BLaER1 (cell line): Measurements from ENCODE around the gene PDE4B.

Experiments used
- H3K27ac ChIP-seq: shearing (Covaris generic); formaldehyde crosslinking; 2 replicates; pipeline ENCODE4 v1.8.1; 2022
- H3K27me3 ChIP-seq: shearing (Covaris generic); formaldehyde crosslinking; 2 replicates; pipeline ENCODE4 v1.8.1; 2022
- H3K36me3 ChIP-seq: shearing (Covaris generic); formaldehyde crosslinking; 2 replicates; pipeline ENCODE4 v1.8.1; 2022
- H3K4me1 ChIP-seq: shearing (Covaris generic); formaldehyde crosslinking; 2 replicates; pipeline ENCODE4 v1.8.1; 2022
- H3K4me2 ChIP-seq: shearing (Covaris generic); formaldehyde crosslinking; 2 replicates; pipeline ENCODE4 v1.8.1; 2022
- H3K4me3 ChIP-seq: shearing (Covaris generic); formaldehyde crosslinking; 2 replicates; pipeline ENCODE4 v1.8.1; 2022
- H3K9ac ChIP-seq: shearing (Covaris generic); formaldehyde crosslinking; 2 replicates; pipeline ENCODE4 v1.8.1; 2022
- H3K9me3 ChIP-seq: shearing (Covaris generic); formaldehyde crosslinking; 2 replicates; pipeline ENCODE4 v1.8.1; 2022
- H4K20me1 ChIP-seq: shearing (Covaris generic); formaldehyde crosslinking; 2 replicates; pipeline ENCODE4 v1.8.1; 2022
- Cebpa-rat ChIP-seq: shearing (Covaris generic); IDR thresholded peaks from 2 replicates; pipeline ENCODE4 v1.8.1; 2022

Gene PDE4B

DNA sequence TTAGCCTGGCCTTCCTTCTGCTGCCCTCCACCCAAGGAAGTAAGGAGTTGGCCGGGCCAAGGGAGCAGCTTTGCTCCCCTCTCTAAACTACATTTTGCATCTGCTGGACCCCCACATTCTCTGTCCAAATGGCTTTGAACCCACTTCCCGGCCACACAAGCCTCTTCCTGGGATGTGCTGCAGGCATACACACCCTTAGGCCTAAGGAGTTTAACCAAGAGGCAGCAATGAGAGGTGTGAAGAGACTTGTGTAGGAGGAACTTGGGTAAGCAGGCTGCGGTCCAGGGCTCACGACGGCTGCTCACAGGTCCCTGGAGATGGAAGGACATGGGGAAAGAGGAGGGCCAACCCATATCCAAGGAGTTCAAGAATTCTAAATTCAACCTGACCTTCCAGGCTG lies 544.6 kb downstream of the PDE4B start:
- H3K4me3 ChIP-seq = peak overlapping the region; percentile 13; the same call in 1 of the 2 replicates
- H3K27ac ChIP-seq = peak overlapping the region; percentile 73; the same call in 1 of the 2 replicates
- no peaks in the 10 kb centered on the region for H3K36me3 ChIP-seq
- H3K27me3 ChIP-seq = peaks cover 19% of the 10 kb centered on the region; the same call in 1 of the 2 replicates
- no peaks in the 10 kb centered on the region; the same call in 1 of the 2 replicates for H3K9me3 ChIP-seq
- H3K4me2 ChIP-seq = peak overlapping the region; percentile 68
- no peak overlapping the region for H3K9ac ChIP-seq
- peaks cover 78% of the 10 kb centered on the region for H3K4me1 ChIP-seq
- H4K20me1 ChIP-seq = no peaks in the 10 kb centered on the region
- TF ChIP-seq Cebpa-rat = no peak

DNA sequence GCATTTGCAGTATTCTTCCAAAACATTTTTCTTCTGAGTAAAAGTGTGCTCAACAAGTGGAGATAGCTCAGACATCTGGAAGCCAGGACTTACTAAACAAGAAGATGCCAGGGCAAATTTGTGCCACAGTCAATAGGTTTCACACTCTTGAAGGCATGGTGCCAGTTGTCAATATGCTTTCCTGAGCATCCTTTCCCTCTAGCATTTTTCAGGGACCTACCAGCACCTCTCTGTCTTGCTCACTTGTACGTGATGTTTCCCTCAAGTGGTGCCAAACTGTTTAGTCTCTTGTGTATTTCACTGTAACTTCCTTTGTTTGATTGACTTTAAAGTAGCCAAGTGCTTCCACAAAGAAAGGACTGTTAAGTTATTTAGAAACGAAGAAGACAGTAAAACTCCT lies 547.2 kb downstream of the PDE4B start:
- Histone ChIP-seq H3K27me3 (no peaks in the 10 kb centered on the region), H3K9me3 (no peaks in the 10 kb centered on the region; the same call in 1 of the 2 replicates), H3K4me1 (peaks cover 55% of the 10 kb centered on the region), H3K4me3 (no peak overlapping the region), H3K36me3 (no peaks in the 10 kb centered on the region), H4K20me1 (no peaks in the 10 kb centered on the region), H3K9ac (peak overlapping the region; percentile 27; the same call in 1 of the 2 replicates), H3K27ac (peak overlapping the region; percentile 60), H3K4me2 (peak overlapping the region; percentile 69)
- TF ChIP-seq Cebpa-rat = no peak

DNA sequence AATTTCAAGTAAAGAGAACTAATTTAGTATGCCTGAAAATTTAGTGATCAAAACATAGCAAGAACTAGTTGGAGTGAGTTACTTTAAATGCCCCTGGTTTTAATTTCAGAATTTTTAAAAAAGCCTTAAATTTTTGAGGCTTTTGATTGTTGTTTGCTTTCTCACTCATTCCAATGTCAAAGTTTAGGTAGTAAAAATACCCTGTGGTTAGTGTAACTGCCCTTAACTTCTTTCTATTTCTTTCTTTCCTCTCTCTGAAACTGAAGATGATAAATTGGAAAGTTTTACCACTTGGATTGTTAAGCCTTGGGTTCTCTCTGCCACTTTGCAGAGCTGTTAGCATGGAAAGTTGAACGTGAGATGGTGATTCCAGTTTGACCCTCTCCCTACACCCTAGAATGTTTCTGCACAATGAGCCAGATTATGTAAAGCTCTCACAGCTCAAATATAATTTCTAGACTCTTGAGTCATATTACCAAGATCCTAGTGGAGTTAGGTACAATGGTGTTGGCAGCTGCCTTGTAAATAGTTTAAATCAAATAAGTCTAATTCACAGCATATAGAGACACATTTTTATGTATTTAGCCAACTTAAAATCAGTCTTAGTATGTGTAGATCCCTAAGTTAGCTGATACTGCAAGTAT lies 548.9 kb downstream of the PDE4B start:
- H3K4me1 ChIP-seq = peaks cover 39% of the 10 kb centered on the region
- no peaks in the 10 kb centered on the region for H3K36me3 ChIP-seq
- no peak overlapping the region for H3K9ac ChIP-seq
- H3K4me2 ChIP-seq = peak overlapping the region; percentile 50; the same call in 1 of the 2 replicates
- H3K9me3 ChIP-seq = no peaks in the 10 kb centered on the region; the same call in 1 of the 2 replicates
- TF ChIP-seq Cebpa-rat = no peak
- H3K27ac ChIP-seq = peak overlapping the region; percentile 40; the same call in 1 of the 2 replicates
- H4K20me1 ChIP-seq = no peaks in the 10 kb centered on the region
- no peaks in the 10 kb centered on the region for H3K27me3 ChIP-seq
- no peak overlapping the region for H3K4me3 ChIP-seq

DNA sequence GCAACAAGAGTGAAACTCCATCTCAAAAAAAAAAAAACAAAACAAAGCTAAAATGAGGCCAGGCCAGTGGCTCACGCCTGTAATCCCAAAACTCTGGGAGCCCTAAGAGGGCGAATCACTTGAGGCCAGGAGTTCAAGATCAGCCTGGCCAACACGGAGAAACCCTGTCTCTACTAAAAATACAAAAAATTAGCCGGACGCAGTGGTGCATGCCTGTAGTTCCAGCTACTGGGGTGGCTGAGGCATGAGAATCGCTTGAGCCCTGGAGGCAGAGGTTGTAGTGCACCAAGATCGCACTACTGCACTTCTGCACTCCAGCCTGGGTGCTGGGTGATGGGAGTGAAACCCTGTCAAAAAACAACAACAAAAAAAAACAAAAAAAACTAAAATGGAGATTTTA lies 550.0 kb downstream of the PDE4B start:
- Histone ChIP-seq H3K27me3 (no peaks in the 10 kb centered on the region), H3K27ac (no peak overlapping the region), H3K9me3 (no peaks in the 10 kb centered on the region), H3K4me1 (peaks cover 29% of the 10 kb centered on the region), H3K4me3 (no peak overlapping the region), H3K9ac (no peak overlapping the region), H4K20me1 (no peaks in the 10 kb centered on the region), H3K36me3 (no peaks in the 10 kb centered on the region), H3K4me2 (no peak overlapping the region)
- no peak for TF ChIP-seq Cebpa-rat

DNA sequence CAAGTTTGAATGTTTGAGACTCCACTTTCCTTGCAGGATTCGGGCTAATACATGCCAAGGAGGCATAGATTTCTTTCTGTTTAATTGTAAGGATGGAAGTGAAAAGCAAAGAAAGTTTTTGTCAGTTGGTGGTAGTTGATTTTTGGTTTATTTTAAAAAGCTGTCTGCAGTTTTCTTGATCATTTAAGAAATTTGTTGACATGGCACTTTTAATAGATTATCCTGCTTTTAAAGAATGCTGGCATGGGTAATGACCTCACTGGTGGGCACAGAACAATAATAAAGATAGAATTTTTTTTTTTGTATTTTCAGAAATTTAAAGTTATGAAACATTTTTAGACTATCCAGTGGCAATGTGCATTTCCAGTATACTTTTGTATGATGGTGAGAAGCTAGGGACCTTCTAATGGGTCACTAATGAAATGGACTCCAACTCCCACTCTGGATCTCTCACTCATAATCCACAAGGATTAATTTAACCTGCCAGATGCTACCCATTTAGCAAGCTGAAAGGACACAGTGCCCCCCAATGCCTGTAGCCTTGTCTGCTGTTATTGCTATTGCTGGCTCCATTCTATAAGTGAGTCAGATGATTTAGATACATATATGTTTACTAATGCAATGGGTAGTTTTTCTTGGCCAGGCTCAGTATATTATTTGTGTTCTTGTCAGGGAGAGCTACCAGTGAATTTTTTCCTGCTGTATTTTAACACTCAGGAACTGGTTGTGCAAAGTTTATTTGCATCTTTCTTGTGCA lies 551.1 kb downstream of the PDE4B start:
- H3K9me3 ChIP-seq = no peaks in the 10 kb centered on the region
- no peaks in the 10 kb centered on the region for H3K36me3 ChIP-seq
- no peak for TF ChIP-seq Cebpa-rat
- H3K27ac ChIP-seq = no peak overlapping the region
- no peak overlapping the region for H3K9ac ChIP-seq
- H3K4me2 ChIP-seq = no peak overlapping the region
- no peaks in the 10 kb centered on the region for H4K20me1 ChIP-seq
- no peaks in the 10 kb centered on the region for H3K27me3 ChIP-seq
- H3K4me3 ChIP-seq = no peak overlapping the region
- peaks cover 29% of the 10 kb centered on the region for H3K4me1 ChIP-seq

DNA sequence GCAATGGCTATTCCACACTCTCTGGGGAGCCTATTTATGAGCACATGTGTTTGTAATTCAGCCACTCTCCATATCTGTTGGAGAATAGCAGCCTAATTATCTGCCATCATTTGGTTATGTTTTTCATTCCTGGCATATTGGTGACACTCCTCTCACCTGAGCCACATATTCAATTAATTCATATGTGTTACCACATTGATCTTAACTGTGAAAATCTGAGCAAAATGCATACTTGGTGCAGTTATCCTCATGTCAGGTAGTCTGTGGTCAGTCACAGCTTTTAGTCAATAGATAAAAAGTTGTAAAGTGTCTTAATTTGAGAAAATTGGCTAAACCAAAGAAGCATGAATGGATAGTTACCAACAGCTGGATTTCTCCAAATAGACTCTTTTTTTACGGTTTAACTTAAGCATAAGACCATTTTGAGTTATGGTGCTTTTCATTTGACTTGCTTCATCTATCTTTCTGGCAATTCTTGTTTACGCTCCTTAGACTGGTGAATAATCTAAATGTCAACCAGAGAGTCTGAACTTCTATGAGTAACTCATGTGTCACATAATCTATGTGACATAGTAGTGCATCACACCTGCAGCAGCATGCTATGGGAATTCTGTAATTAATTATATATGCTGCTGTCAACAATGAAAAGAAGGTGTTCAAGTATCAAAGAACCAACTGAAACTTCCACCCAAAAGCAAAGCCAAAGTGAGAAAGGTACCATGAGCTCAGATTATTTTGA lies 553.5 kb downstream of the PDE4B start:
- no peak overlapping the region for H3K4me3 ChIP-seq
- H3K9ac ChIP-seq = no peak overlapping the region
- no peak overlapping the region for H3K4me2 ChIP-seq
- no peaks in the 10 kb centered on the region for H3K36me3 ChIP-seq
- no peak for TF ChIP-seq Cebpa-rat
- no peaks in the 10 kb centered on the region for H3K27me3 ChIP-seq
- no peaks in the 10 kb centered on the region for H3K9me3 ChIP-seq
- peaks cover 21% of the 10 kb centered on the region for H3K4me1 ChIP-seq
- no peaks in the 10 kb centered on the region for H4K20me1 ChIP-seq
- H3K27ac ChIP-seq = no peak overlapping the region

DNA sequence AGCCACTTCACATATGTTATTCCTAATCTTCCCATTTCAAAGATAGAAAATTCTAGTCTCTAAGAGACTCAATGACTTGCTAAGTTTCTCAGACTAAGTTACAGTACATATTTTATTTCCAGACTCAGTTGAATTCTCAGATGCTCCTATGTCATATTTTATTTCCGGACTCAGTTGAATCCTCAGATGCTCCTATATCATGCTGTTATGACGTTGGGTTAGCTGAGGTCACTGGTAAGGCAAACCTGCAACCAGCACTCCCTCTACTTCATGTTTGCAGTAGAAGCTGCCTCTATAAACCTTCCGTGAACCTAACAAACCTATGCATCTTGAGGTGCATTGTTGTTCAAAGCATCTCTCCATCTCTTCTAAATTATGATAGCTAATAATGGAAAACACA lies 554.2 kb downstream of the PDE4B start:
- no peaks in the 10 kb centered on the region for H4K20me1 ChIP-seq
- H3K9ac ChIP-seq = no peak overlapping the region
- H3K9me3 ChIP-seq = no peaks in the 10 kb centered on the region
- H3K27me3 ChIP-seq = no peaks in the 10 kb centered on the region
- no peaks in the 10 kb centered on the region for H3K36me3 ChIP-seq
- H3K4me1 ChIP-seq = peaks cover 19% of the 10 kb centered on the region
- H3K4me3 ChIP-seq = no peak overlapping the region
- no peak for TF ChIP-seq Cebpa-rat
- H3K27ac ChIP-seq = no peak overlapping the region
- no peak overlapping the region for H3K4me2 ChIP-seq

DNA sequence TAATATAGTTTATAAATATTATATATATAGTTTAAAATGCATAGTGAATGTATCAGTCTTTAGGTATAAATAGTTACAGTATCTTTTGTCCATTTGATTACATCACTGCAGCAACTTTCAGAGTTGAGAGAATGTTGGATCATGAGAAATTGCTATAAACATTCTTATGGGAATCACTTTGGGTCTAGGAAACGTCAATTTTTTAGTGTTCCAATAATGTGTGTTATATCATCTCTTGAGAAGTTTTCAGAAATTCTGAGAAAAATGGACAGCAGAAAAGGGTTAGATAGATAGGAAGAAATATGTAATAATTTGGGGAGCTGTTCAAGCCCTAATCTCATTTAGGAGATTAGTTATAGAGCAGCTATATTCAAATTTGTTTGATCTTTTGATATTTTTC lies 556.1 kb downstream of the PDE4B start:
- Histone ChIP-seq H3K4me3 (no peak overlapping the region), H3K36me3 (no peaks in the 10 kb centered on the region), H3K27ac (no peak overlapping the region), H4K20me1 (no peaks in the 10 kb centered on the region), H3K9ac (no peak overlapping the region), H3K4me1 (peaks cover 20% of the 10 kb centered on the region), H3K4me2 (no peak overlapping the region), H3K9me3 (no peaks in the 10 kb centered on the region), H3K27me3 (no peaks in the 10 kb centered on the region)
- TF ChIP-seq Cebpa-rat = no peak

DNA sequence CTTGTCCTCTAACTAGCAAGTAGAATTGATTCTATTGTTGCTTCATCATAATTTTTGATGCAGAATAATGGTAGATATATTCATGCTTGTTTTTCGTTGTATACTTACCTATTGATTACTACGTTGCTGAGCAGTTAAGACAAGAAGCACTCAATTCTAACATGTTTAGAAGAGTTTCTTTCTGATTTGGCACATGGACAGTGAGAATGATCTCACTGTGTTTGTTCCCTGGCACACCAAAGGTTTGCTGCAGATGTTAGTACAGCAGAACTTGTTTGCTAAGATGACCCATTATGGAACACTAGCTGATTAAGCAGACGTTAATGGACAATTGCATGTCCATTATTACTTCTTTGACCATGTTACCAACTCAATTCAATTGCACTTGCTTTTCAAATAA lies 556.5 kb downstream of the PDE4B start:
- Histone ChIP-seq H3K9ac (no peak overlapping the region), H3K27me3 (no peaks in the 10 kb centered on the region), H3K4me2 (no peak overlapping the region), H3K27ac (no peak overlapping the region), H3K36me3 (no peaks in the 10 kb centered on the region), H4K20me1 (no peaks in the 10 kb centered on the region), H3K4me3 (no peak overlapping the region), H3K9me3 (no peaks in the 10 kb centered on the region), H3K4me1 (peaks cover 20% of the 10 kb centered on the region)
- no peak for TF ChIP-seq Cebpa-rat
